Esophagus muscularis mucosa (tissue), 4 donors: ENCODE measurements around the gene BCAS3. TPM values are rescaled to one million over a fixed set of nuclear protein-coding genes. Genes with fewer than 3 reads are reported as not detected.

Experiments
- DNase-seq: peaks from one replicate; pipeline ENCODE4 v3.0.0-alpha.2; 2017; ENCODE audit errors: extremely low spot score
- H3K27ac ChIP-seq, 4 donors: fragments of 200-600 bp; sonication (generic); replicated peaks in 1 of 4; 1 replicate in 3 of 4; 2 replicates in 1 of 4; pipeline ENCODE4 v1.5.1; 2016 to 2019; ENCODE audit warnings: mild to moderate bottlenecking in 1 of 4
- H3K27me3 ChIP-seq, 4 donors: fragments of 200-600 bp; sonication (generic); one replicate each; pipeline versions ENCODE4 v1.5.1 to v1.6.0; 2016 to 2019
- H3K36me3 ChIP-seq, 4 donors: fragments of 200-600 bp; sonication (generic); one replicate each; pipeline ENCODE4 v1.5.1; 2016 to 2019
- H3K4me1 ChIP-seq, 4 donors: fragments of 200-600 bp; sonication (generic); one replicate each; pipeline ENCODE4 v1.5.1; 2016 to 2019
- H3K4me3 ChIP-seq, 4 donors: fragments of 200-600 bp; sonication (generic); 1 replicate in 2 of 4; 2 replicates in 2 of 4; pipeline ENCODE4 v1.5.1; 2016 to 2019; ENCODE audit warnings: mild to moderate bottlenecking in 4 of 4, moderate library complexity in 1 of 4
- H3K9me3 ChIP-seq, 4 donors: fragments of 200-600 bp; sonication (generic); 1 replicate in 3 of 4; 2 replicates in 1 of 4; pipeline ENCODE4 v1.5.1; 2016 to 2019
- EP300 ChIP-seq: sonication (generic); formaldehyde crosslinking; IDR thresholded peaks from one replicate; pipeline ENCODE4 v1.6.1; 2017; ENCODE audit warnings: antibody characterized with exemption
- POLR2A ChIP-seq: fragments of 450-650 bp; IDR thresholded peaks from one replicate; pipeline ENCODE4 v1.6.1; 2017; ENCODE audit warnings: antibody characterized with exemption, moderate library complexity, mild to moderate bottlenecking, low read depth
- POLR2AphosphoS5 ChIP-seq, 2 donors: sonication (generic); formaldehyde crosslinking; IDR thresholded peaks; one replicate each; pipeline ENCODE4 v1.6.1; 2017; ENCODE audit warnings: antibody characterized with exemption in 2 of 2
- WGBS: methylation state at CpG from one replicate; pipeline ENCODE4 v1.1.5; 2018; 5-methylcytosine and 5-hydroxymethylcytosine counted together
- intact Hi-C: fragments of 100-400 bp; cut with DNase I; formaldehyde crosslinking; loops from one replicate; pipeline ENCODE4 v1.15.1; 2023
- total RNA-seq, 4 donors: library from RNA; depleted of rRNA; stranded (reverse); fragments of >200 nt; gene quantifications; one replicate each; pipeline versions ENCODE4 v1.1.0 to v1.2.1, GENCODE V29; 2016
- TF ChIP-seq, protein P1 (sequence below), 3 experiments: fragments of 200-600 bp in 2 of 3; fragments of 450-650 bp in 1 of 3; sonication (generic) in 2 of 3; IDR thresholded peaks; one replicate each; pipeline ENCODE4 v1.5.1; 2017 to 2019; ENCODE audit warnings: antibody characterized with exemption in 3 of 3, mild to moderate bottlenecking in 2 of 3, moderate library complexity in 1 of 3

Gene BCAS3
- total RNA-seq, 4 donors from 2014 or later: 17.4 to 25.7 (median 19.5) TPM

DNA sequence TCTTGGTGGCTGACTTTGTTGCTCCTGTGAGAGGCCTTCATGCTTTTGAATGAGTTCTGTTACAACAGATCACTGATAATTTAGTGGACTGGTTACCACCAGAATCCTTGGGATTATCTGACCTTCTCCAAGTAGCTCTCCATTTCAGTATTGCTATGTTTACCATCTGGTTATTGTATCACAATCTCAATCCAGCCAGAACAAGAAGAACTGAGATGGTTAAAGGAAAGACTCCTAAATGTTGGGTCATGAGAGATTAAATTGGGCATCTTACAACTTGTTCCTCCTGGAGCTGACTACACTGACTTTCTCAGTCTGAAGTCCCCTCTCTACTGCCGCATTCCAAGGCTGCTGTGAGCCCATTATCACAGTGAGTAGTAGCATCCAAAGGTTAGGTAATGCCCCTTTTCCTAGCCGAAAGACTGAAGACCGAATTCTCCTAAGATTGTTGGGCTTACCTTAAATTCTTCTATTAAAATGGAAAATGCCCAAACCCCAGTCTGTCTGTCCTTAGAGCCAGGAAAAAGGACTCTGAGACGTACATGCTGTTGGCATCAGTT lies 540.3 kb downstream of the BCAS3 start:
- TF ChIP-seq POLR2A (no peak), EP300 (no peak), POLR2AphosphoS5 (IDR thresholded peaks at IDR 0.05) (no peak)
- TF ChIP-seq, protein P1, sequence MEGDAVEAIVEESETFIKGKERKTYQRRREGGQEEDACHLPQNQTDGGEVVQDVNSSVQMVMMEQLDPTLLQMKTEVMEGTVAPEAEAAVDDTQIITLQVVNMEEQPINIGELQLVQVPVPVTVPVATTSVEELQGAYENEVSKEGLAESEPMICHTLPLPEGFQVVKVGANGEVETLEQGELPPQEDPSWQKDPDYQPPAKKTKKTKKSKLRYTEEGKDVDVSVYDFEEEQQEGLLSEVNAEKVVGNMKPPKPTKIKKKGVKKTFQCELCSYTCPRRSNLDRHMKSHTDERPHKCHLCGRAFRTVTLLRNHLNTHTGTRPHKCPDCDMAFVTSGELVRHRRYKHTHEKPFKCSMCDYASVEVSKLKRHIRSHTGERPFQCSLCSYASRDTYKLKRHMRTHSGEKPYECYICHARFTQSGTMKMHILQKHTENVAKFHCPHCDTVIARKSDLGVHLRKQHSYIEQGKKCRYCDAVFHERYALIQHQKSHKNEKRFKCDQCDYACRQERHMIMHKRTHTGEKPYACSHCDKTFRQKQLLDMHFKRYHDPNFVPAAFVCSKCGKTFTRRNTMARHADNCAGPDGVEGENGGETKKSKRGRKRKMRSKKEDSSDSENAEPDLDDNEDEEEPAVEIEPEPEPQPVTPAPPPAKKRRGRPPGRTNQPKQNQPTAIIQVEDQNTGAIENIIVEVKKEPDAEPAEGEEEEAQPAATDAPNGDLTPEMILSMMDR (IDR thresholded peaks at IDR 0.05): no peak
- peak overlapping the region in 1 of 4 donors; percentile 3 for H3K27ac ChIP-seq
- no peak overlapping the region for H3K4me3 ChIP-seq
- no peaks in the 10 kb centered on the region for H3K36me3 ChIP-seq
- no peak for DNase-seq
- no peaks in the 10 kb centered on the region for H3K9me3 ChIP-seq
- WGBS: 92% methylated on average over 4 of the region's 4 CpGs
- peaks cover 10 to 19% (median 18%) of the 10 kb centered on the region in 4 donors for H3K4me1 ChIP-seq
- no peaks in the 10 kb centered on the region for H3K27me3 ChIP-seq
- intact Hi-C loops: no loop called here

DNA sequence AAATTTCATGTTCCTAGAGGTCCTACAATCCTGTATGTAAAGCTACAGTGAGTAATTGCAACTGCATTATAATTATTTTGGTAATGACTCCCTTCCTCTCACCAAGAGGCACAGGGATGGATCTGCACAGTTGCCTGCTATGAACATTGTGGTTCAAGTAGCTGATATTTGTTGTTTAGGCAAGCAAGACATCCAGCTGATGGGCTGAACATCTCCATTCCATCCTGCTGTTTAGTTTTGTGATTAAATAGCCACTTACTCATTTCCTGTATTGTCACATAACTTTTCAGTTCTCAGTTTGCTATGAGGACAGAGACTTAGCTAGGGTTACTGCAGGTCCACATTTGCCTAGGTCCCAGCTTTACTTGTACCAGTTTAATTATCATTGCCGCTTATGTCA lies 540.8 kb downstream of the BCAS3 start:
- DNase-seq: no peak
- Histone ChIP-seq H3K9me3 (no peaks in the 10 kb centered on the region), H3K4me3 (no peak overlapping the region), H3K4me1 (peaks cover 10 to 19% (median 18%) of the 10 kb centered on the region in 4 donors), H3K36me3 (no peaks in the 10 kb centered on the region), H3K27ac (peak overlapping the region in 1 of 4 donors; percentile 3), H3K27me3 (no peaks in the 10 kb centered on the region)
- no peak for TF ChIP-seq EP300
- TF ChIP-seq, protein P1 (IDR thresholded peaks at IDR 0.05): no peak
- TF ChIP-seq POLR2A: no peak
- no peak for TF ChIP-seq POLR2AphosphoS5 (IDR thresholded peaks at IDR 0.05)
- 100% methylated on average over 1 of the region's 1 CpG for WGBS
- intact Hi-C loops: no loop called here

DNA sequence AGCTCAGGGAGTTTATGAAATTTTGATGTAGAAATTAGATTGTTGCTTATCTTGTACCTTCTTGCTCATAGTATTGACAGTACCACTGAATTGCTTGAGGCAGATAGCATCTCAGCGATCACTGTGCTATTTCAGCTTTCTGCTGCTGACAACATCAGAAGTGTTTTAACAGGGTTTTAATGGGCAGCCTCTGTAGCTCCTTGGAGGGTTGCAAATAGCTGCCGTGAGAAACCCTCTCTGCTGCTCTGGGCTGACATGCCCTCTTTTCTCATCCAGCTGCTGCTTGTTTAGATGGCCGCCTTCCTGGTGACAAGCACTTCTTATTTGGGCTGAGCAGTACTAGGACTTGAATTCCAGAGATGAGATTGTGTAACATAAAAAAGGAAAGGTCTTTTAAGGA lies 541.8 kb downstream of the BCAS3 start:
- Histone ChIP-seq H3K27me3 (no peaks in the 10 kb centered on the region), H3K36me3 (no peaks in the 10 kb centered on the region), H3K4me3 (no peak overlapping the region), H3K27ac (peak overlapping the region; percentile 47 to 63 (median 54)), H3K4me1 (peaks cover 10 to 19% (median 18%) of the 10 kb centered on the region in 4 donors), H3K9me3 (no peaks in the 10 kb centered on the region)
- no peak for DNase-seq
- intact Hi-C loops: no loop called here
- TF ChIP-seq POLR2AphosphoS5 (IDR thresholded peaks at IDR 0.05): peak in 1 of 2 donors; percentile 32
- TF ChIP-seq EP300: no peak
- 57% methylated on average over 3 of the region's 3 CpGs for WGBS

DNA sequence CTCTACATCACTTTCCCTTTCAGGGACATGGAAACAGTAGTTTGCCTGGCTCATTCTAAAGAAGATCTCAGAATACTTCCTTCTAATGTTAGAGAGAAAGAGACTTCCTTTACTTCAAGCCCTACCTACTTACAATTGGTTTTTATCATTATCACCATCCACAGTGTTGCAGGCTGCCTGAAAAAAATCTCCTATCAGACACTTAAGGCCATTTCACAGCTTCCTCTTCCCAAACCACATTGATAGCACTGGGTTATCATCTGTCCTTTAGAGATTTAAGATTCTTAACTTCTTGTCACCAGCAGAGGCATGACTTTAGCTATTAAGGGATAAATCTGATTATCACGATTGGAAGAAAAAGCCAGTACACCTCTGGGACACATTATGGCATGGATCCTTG lies 543.5 kb downstream of the BCAS3 start:
- Histone ChIP-seq H3K27me3 (no peaks in the 10 kb centered on the region), H3K4me3 (no peak overlapping the region), H3K36me3 (no peaks in the 10 kb centered on the region), H3K9me3 (no peaks in the 10 kb centered on the region), H3K4me1 (peaks cover 10 to 19% (median 18%) of the 10 kb centered on the region in 4 donors), H3K27ac (no peak overlapping the region)
- no peak for TF ChIP-seq POLR2AphosphoS5 (IDR thresholded peaks at IDR 0.05)
- no peak for TF ChIP-seq POLR2A
- WGBS: 87% methylated on average over 1 of the region's 1 CpG
- intact Hi-C loops: no loop called here
- DNase-seq: no peak

DNA sequence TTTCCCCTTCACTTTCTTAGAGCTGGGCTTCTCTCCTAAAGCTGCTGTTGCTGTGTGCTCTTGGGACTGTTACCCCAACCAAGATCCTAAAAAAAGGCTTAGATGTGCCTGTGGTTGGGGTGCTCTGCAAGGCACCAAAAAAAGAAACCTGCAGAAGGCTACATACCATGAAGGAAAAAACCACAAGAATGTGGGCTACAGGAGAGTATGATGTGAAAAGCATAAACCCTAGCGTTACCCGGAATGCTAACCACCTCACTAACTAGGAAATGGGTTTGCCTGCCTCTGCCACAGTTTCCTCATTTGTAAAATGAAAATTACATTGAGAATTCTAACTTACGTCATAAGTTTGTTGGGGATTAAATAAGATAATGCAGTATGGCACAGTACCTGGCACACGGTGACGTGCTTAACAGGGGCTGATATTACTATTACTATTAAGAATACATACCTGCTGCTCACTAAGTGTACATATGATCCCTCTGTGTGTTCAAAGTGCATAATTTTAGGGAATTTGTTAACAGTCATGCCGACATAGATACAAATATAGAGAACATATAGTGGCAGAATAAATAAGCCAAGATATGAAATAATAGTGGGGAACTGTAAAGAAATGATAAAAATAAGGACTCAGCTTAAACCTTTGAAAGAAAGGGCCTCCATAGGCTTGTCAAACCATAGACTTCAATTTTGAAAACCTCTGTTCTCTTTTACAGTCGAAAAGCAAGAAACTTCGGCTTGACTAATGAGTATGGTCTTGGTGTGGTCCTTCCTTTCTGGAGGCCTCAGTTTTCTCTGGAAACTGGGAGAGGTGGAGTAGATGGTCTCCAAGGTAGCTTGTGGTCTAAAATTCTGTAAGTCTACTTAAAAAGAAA lies 544.2 kb downstream of the BCAS3 start:
- no peak for DNase-seq
- no peaks in the 10 kb centered on the region for H3K36me3 ChIP-seq
- no peaks in the 10 kb centered on the region for H3K9me3 ChIP-seq
- H3K4me3 ChIP-seq: no peak overlapping the region
- no peaks in the 10 kb centered on the region for H3K27me3 ChIP-seq
- intact Hi-C loops: no loop called here
- H3K4me1 ChIP-seq: peaks cover 10 to 19% (median 18%) of the 10 kb centered on the region in 4 donors
- 90% methylated on average over 8 of the region's 8 CpGs for WGBS
- H3K27ac ChIP-seq: no peak overlapping the region
- TF ChIP-seq POLR2AphosphoS5 (IDR thresholded peaks at IDR 0.05) (no peak), POLR2A (no peak), EP300 (no peak)
- TF ChIP-seq, protein P1 (IDR thresholded peaks at IDR 0.05): no peak
